ENCODE data around the gene SNX15.

DNA sequence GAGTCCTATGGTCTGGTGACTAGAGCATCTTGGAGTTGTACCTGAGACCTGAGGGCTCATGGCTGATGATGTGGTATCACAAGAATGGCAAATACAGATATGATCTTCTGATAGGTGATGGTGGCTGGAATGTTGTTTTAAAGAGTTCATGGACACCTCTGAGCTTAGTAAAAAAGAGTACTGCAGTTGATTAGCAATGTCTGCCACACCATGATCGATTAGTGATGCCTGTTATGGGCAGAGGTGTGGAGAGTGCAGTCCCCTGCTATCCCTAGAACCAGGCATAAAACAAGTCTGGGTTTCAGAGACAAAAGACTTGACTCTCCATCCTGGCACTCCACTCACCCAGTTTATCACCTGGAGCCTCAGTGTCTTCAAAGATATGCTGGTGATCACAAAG is 29.1 kb upstream of the SNX15 start:
- TF ChIP-seq CTCF (IDR thresholded peaks at IDR 0.05) (no peak), ZFX (IDR thresholded peaks at IDR 0.05; ENCODE audit: borderline replicate concordance) (no peak)
